Measurements from ENCODE around the gene TRIO. TPM values are rescaled to one million over a fixed set of nuclear protein-coding genes. Genes with fewer than 3 reads are reported as not detected.

Gene TRIO
- total RNA-seq, 1 donor from 2014 or later, result 163 TPM

DNA sequence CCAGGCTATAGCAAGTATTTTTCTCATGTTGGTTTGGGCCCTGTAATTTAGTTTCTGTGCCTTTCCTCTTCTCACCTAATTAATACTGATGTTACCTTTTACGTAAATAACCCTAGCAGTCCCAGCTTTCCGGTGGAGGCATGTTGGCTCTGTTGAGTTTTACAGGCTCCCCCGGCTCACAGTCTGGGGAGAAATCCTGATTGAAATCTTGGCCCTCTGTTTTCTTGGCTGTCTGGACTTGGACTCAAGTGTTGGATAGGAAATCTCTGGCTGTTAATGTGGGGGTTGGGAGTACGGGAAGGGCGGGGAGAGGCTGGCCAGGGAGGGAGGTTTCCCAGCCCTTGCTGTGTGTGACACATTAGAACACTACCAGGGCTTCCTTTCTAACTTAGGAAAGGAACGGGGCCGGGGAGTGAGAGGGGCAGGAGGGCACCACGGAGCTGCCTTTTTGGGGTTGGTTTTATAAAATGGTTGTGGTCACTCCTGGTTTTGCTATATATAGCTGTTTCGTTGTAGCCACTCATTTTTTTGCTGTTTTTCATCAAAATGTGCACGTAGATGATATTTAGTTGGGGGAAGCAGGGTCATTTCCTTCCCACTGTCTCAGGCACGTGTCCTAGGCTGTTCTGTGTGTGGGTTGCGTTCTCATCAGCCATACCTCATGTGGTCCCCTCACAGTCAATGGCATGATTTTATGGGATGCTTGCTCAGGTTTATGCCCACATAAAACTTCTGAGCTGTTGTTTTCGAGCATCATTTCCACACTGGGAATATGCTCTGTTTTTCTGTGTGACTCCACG lies 11.0 kb downstream of the TRIO start:
- TF ChIP-seq, protein P1, sequence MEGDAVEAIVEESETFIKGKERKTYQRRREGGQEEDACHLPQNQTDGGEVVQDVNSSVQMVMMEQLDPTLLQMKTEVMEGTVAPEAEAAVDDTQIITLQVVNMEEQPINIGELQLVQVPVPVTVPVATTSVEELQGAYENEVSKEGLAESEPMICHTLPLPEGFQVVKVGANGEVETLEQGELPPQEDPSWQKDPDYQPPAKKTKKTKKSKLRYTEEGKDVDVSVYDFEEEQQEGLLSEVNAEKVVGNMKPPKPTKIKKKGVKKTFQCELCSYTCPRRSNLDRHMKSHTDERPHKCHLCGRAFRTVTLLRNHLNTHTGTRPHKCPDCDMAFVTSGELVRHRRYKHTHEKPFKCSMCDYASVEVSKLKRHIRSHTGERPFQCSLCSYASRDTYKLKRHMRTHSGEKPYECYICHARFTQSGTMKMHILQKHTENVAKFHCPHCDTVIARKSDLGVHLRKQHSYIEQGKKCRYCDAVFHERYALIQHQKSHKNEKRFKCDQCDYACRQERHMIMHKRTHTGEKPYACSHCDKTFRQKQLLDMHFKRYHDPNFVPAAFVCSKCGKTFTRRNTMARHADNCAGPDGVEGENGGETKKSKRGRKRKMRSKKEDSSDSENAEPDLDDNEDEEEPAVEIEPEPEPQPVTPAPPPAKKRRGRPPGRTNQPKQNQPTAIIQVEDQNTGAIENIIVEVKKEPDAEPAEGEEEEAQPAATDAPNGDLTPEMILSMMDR (IDR thresholded peaks at IDR 0.05; ENCODE audit: unreplicated experiment), result no peak
- Mint-ChIP-seq H3K27me3 (no peaks in the 10 kb centered on the region), H3K4me1 (ENCODE audit: low read depth) (peaks cover 45% of the 10 kb centered on the region), H3K36me3 (ENCODE audit: insufficient read depth) (peaks cover 1% of the 10 kb centered on the region), H3K9me3 (ENCODE audit: low read depth) (no peaks in the 10 kb centered on the region), H3K27ac (peak overlapping the region; percentile 81), H3K4me3 (ENCODE audit: low read depth) (no peak overlapping the region)
- no peak for DNase-seq (ENCODE audit: low spot score, unreplicated experiment)

DNA sequence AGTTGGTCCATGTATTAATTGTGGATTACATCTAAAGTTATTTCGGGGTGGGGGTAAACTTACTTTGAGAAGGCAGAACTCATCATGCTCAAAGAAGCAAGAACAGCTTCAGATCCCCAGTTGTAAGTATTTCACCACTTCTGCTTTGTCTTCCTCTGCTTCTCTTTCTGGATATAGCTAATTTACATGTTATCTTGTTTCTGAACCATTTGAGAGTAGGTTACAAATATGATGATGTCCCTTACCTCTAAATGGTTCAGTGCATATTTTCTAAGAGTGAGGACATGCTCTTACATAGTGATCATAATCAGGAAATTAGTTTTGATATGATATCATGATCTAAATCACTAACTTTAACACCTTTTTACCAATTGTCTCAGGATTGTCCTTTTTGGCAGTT lies 11.9 kb downstream of the TRIO start:
- no peak overlapping the region for H3K4me3 Mint-ChIP-seq (ENCODE audit: low read depth)
- peaks cover 1% of the 10 kb centered on the region for H3K36me3 Mint-ChIP-seq (ENCODE audit: insufficient read depth)
- H3K9me3 Mint-ChIP-seq (ENCODE audit: low read depth), result no peaks in the 10 kb centered on the region
- no peak for DNase-seq (ENCODE audit: low spot score, unreplicated experiment)
- H3K27me3 Mint-ChIP-seq, result no peaks in the 10 kb centered on the region
- H3K4me1 Mint-ChIP-seq (ENCODE audit: low read depth), result peaks cover 39% of the 10 kb centered on the region
- no peak overlapping the region for H3K27ac Mint-ChIP-seq
- TF ChIP-seq, protein P1 (IDR thresholded peaks at IDR 0.05; ENCODE audit: unreplicated experiment), result no peak

GRCh38 chr5:14155739-14156138 lies 12.6 kb downstream of the TRIO start:
- Mint-ChIP-seq H3K27ac (no peak overlapping the region), H3K36me3 (ENCODE audit: insufficient read depth) (peaks cover 1% of the 10 kb centered on the region), H3K4me3 (ENCODE audit: low read depth) (no peak overlapping the region), H3K4me1 (ENCODE audit: low read depth) (peaks cover 41% of the 10 kb centered on the region), H3K9me3 (ENCODE audit: low read depth) (no peaks in the 10 kb centered on the region), H3K27me3 (no peaks in the 10 kb centered on the region)
- TF ChIP-seq, protein P1 (IDR thresholded peaks at IDR 0.05; ENCODE audit: unreplicated experiment), result no peak
- DNase-seq (ENCODE audit: low spot score, unreplicated experiment), result no peak

- DNase-seq (ENCODE audit: low spot score, unreplicated experiment), result no peak
- H3K27me3 Mint-ChIP-seq, result no peaks in the 10 kb centered on the region
- peaks cover 40% of the 10 kb centered on the region for H3K4me1 Mint-ChIP-seq (ENCODE audit: low read depth)
These were observed 13.1 kb downstream of the TRIO start for GRCh38 chr5:14156290-14156649.

GRCh38 chr5:14156650-14157492 lies 13.7 kb downstream of the TRIO start:
- H3K4me3 Mint-ChIP-seq (ENCODE audit: low read depth), result no peak overlapping the region
- no peaks in the 10 kb centered on the region for H3K27me3 Mint-ChIP-seq
- H3K4me1 Mint-ChIP-seq (ENCODE audit: low read depth), result peaks cover 39% of the 10 kb centered on the region
- no peak for DNase-seq (ENCODE audit: low spot score, unreplicated experiment)
- peaks cover 3% of the 10 kb centered on the region for H3K36me3 Mint-ChIP-seq (ENCODE audit: insufficient read depth)
- H3K27ac Mint-ChIP-seq, result no peak overlapping the region
- H3K9me3 Mint-ChIP-seq (ENCODE audit: low read depth), result no peaks in the 10 kb centered on the region
- TF ChIP-seq, protein P1 (IDR thresholded peaks at IDR 0.05; ENCODE audit: unreplicated experiment), result no peak

More at GRCh38 chr5:14156290-14156649, 13.1 kb downstream of the TRIO start:
- H3K9me3 Mint-ChIP-seq (ENCODE audit: low read depth), result no peaks in the 10 kb centered on the region
- peaks cover 2% of the 10 kb centered on the region for H3K36me3 Mint-ChIP-seq (ENCODE audit: insufficient read depth)
- TF ChIP-seq, protein P1 (IDR thresholded peaks at IDR 0.05; ENCODE audit: unreplicated experiment), result no peak
- no peak overlapping the region for H3K4me3 Mint-ChIP-seq (ENCODE audit: low read depth)
- no peak overlapping the region for H3K27ac Mint-ChIP-seq

Measured in progenitor cell of endocrine pancreas (in vitro differentiated cells).